ENCODE data around the gene ZZZ3. TPM values are rescaled to one million over a fixed set of nuclear protein-coding genes. Genes with fewer than 3 reads are reported as not detected.

ZZZ3 gene
- total RNA-seq, 1 donor from 2014 or later, result 106 TPM

GRCh38 chr1:77687519-77687906, 5.1 kb upstream of the ZZZ3 start:
- peak overlapping the region; percentile 51 for H3K4me2 ChIP-seq
- H3K27ac Mint-ChIP-seq, result no peak overlapping the region
- peak overlapping the region; percentile 36 for H3K4me3 ChIP-seq

DNA sequence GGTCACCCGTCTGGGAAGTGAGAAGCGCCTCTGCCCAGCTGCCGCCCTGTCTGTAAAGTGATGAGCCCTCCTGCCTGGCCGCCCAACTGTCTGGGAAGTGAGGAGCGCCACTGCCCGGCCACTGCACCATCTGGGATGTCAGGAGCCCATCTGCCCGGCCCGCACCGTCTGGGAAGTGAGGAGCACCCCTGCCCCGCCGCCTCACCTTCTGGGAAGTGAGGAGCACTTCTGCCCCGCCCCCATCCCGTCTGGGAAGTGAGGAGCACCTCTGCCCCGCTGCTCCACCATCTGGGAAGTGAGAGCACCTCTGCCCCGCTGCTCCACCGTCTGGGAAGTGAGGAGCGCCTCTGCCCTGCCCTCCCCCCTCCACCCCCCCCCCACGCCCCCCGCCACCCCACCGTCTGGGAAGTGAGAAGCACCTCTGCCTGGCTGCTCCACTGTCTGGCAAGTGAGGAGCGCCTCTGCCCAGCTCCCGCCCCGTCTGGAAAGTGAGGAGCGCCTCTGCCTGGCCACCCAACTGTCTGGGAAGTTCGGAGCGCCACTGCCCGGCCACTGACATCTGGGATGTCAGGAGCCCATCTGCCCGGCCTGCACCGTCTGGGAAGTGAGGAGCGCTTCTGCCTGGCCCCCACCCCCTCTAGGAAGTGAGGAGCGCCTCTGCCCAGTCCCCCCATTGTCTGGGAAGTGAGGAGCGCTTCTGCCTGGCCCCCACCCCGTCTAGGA, 4.5 kb upstream of the ZZZ3 start:
- no peaks in the 10 kb centered on the region for H3K9me3 Mint-ChIP-seq
- peaks cover 3% of the 10 kb centered on the region for H4K20me1 ChIP-seq (ENCODE audit: low read depth)
- H3K27ac ChIP-seq, result no peak overlapping the region
- peaks cover 31% of the 10 kb centered on the region for H3F3A ChIP-seq (ENCODE audit: low read depth)
- peaks cover 21% of the 10 kb centered on the region for H3K79me2 ChIP-seq (ENCODE audit: low read depth)
- H3K27ac Mint-ChIP-seq, result no peak overlapping the region
- H3K27me3 Mint-ChIP-seq (ENCODE audit: insufficient read depth, low read depth), result peaks cover 7% of the 10 kb centered on the region
- TF ChIP-seq CTCF (IDR thresholded peaks at IDR 0.05), result no peak
- TF ChIP-seq EZH2phosphoT487 (IDR thresholded peaks at IDR 0.05), result no peak
- no peak for TF ChIP-seq EZH2 (IDR thresholded peaks at IDR 0.05)
- peak overlapping the region; percentile 36 for H3K4me3 ChIP-seq
- peak overlapping the region; percentile 51 for H3K4me2 ChIP-seq
- peak overlapping the region; percentile 78 for H2AFZ ChIP-seq (replicated peaks)
- no peaks in the 10 kb centered on the region for H3K27me3 ChIP-seq
- peaks cover 9% of the 10 kb centered on the region for H3K36me3 Mint-ChIP-seq
- H3K36me3 ChIP-seq, result no peaks in the 10 kb centered on the region
- H3K4me1 Mint-ChIP-seq, result peaks cover 21% of the 10 kb centered on the region
- H3K4me3 Mint-ChIP-seq, result no peak overlapping the region
- H3K4me1 ChIP-seq, result peaks cover 8% of the 10 kb centered on the region
- peak; percentile 37 for DNase-seq (ENCODE audit: low spot score)
- no peak overlapping the region for H3K9ac ChIP-seq
- no peaks in the 10 kb centered on the region for H3K9me3 ChIP-seq (ENCODE audit: low read depth)

More at GRCh38 chr1:77687519-77687906, 5.1 kb upstream of the ZZZ3 start:
- Histone ChIP-seq H3K9ac (no peak overlapping the region), H4K20me1 (ENCODE audit: low read depth) (no peaks in the 10 kb centered on the region), H3K4me1 (peaks cover 8% of the 10 kb centered on the region), H3K79me2 (ENCODE audit: low read depth) (peaks cover 16% of the 10 kb centered on the region), H3K27ac (no peak overlapping the region), H3K36me3 (no peaks in the 10 kb centered on the region), H3F3A (ENCODE audit: low read depth) (peaks cover 26% of the 10 kb centered on the region), H3K9me3 (ENCODE audit: low read depth) (no peaks in the 10 kb centered on the region), H3K27me3 (no peaks in the 10 kb centered on the region), H2AFZ (replicated peaks) (peak overlapping the region; percentile 78)
- Mint-ChIP-seq H3K27me3 (ENCODE audit: insufficient read depth, low read depth) (peaks cover 7% of the 10 kb centered on the region), H3K9me3 (no peaks in the 10 kb centered on the region), H3K4me3 (no peak overlapping the region), H3K4me1 (peaks cover 20% of the 10 kb centered on the region), H3K36me3 (peaks cover 13% of the 10 kb centered on the region)
- peak; percentile 86 for DNase-seq (ENCODE audit: low spot score)
- TF ChIP-seq EZH2phosphoT487 (IDR thresholded peaks at IDR 0.05) (no peak), EZH2 (IDR thresholded peaks at IDR 0.05) (no peak), CTCF (IDR thresholded peaks at IDR 0.05) (peak; percentile 54)

- peak overlapping the region; percentile 93 for H3K4me3 Mint-ChIP-seq
- peaks cover 3% of the 10 kb centered on the region for H3K36me3 Mint-ChIP-seq
- Histone ChIP-seq H3K9me3 (ENCODE audit: low read depth) (no peaks in the 10 kb centered on the region), H3K4me2 (peak overlapping the region; percentile 78), H3K79me2 (ENCODE audit: low read depth) (peaks cover 56% of the 10 kb centered on the region), H3K27ac (peak overlapping the region; percentile 97), H3K9ac (peak overlapping the region; percentile 72), H3K4me1 (peaks cover 21% of the 10 kb centered on the region), H2AFZ (replicated peaks) (peak overlapping the region; percentile 90), H3F3A (ENCODE audit: low read depth) (peaks cover 25% of the 10 kb centered on the region), H3K27me3 (no peaks in the 10 kb centered on the region), H4K20me1 (ENCODE audit: low read depth) (peaks cover 34% of the 10 kb centered on the region), H3K4me3 (peak overlapping the region; percentile 72), H3K36me3 (no peaks in the 10 kb centered on the region)
- DNase-seq (ENCODE audit: low spot score), result peak; percentile 97
- peaks cover 31% of the 10 kb centered on the region for H3K4me1 Mint-ChIP-seq
- H3K27me3 Mint-ChIP-seq (ENCODE audit: insufficient read depth, low read depth), result peaks cover 7% of the 10 kb centered on the region
- H3K9me3 Mint-ChIP-seq, result no peaks in the 10 kb centered on the region
- peak overlapping the region; percentile 100 for H3K27ac Mint-ChIP-seq
- TF ChIP-seq EZH2 (IDR thresholded peaks at IDR 0.05), result no peak
- TF ChIP-seq CTCF (IDR thresholded peaks at IDR 0.05), result peak; percentile 75
Measured at GRCh38 chr1:77683160-77684148, 996 bp upstream of the ZZZ3 start.
